ENCODE measurements around the gene ERC2. TPM values are rescaled to one million over a fixed set of nuclear protein-coding genes. Genes with fewer than 3 reads are reported as not detected.

The ERC2 gene
- 0.10 to 0.30 TPM (median 0.23 TPM) in 3 of 5 replicates, not detected in the others for total RNA-seq (2022; extraction: Qiagen RNA extraction; ENCODE audit: low read depth)

DNA sequence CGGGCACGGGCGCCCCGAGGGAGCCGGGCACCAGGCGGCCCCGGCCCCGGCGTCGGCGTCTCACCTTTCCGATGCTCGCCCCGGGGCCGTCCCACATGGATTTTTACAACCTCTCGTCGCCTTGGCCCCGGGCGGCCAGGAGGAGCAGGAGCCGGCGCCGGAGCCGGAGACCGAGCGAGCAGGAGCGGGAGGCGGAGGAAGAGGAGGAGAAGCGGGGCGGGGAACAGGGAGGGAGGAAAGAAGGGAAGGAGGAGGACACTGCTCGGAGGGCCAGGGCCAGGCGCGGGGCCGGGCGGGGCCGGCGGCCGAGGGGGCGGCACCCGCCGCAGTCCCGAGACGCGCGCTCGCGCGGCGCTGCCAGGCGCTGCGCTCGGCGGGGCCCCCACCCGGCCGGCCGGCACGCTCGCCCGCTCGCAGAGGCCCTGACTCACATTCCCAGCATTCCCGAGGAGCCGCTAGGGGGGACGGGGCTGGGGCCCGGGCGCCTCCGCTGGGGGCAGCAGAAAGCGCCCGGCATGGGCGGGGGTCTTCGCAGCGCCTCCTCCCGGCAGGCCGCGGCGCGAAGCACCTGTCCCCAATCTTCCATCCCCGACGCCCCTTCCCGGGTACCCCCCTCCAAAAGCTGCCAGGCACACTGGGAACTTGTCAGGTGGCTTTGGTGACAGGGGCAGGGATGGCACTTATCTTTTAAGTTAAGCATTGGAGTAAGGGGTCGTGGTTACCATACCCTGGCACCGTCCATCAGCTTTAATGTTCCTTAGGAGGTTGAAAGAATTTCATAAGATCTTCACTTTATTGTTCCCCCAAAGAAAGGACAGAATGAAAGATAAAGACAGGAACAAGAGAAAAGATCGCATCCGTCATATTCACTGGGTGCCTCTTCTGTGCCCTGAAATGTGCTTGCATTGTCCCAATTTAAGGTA, at the start of gene ERC2:
Gene ERC2 (minus strand): TSS at position 284 of the 923 bp plus-strand sequence.

DNA sequence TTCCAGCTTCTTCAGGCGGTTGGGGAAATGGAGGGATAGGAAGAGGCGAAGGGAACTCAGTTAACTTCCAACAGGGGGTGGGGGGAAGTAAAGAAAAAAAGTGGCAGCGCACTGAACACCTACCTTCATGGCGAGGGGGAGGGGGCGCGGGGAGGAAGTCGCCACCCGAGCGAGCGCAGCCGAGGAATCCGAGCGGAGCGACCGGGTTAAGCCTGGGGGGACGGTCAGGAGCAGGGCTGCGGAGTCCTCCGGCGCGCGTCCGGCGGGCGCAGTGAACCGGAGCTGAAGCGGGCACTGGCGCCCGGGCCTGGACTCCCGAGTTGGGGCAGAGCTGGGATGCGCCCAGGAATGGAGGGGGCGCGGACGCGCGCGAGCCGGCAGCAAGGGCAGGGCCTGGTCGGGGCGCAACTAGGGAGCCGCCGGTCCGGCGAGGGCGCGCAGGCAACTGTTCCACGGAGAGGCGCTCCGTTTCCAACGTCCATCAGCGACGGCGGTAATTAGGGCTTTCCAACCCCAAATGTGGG, 981.3 kb downstream of the ERC2 start, which contains the start of gene WNT5A:
Gene WNT5A (minus strand): TSS at position 450 of the 524 bp plus-strand sequence. CDS start 321 bp downstream, at position 129.

Other genes with a start within 250 kb of the ERC2 start
- gene CCDC66, start 88.7 kb upstream of the ERC2 start, total RNA-seq (2022; extraction: Qiagen RNA extraction; ENCODE audit: low read depth) = 5.3 to 7.3 TPM (median 6.0 TPM) in 5 replicates
- gene TASOR, start 214.8 kb upstream of the ERC2 start, total RNA-seq (2022; extraction: Qiagen RNA extraction; ENCODE audit: low read depth) = 18.3 to 27.2 TPM (median 26.6 TPM) in 5 replicates